Suppressor macrophage treated with lipopolysaccharide for 4 hours (primary cell): ENCODE data around the gene ENPEP.
"Not testable (repeated sequence)": the region's sequence is repeated elsewhere in the genome, so short reads cannot be mapped to it uniquely, and the experiment has no call there.

Source experiments
- DNase-seq: peaks from one replicate; pipeline ENCODE4 v3.0.0-alpha.2; 2020

ENPEP gene

DNA sequence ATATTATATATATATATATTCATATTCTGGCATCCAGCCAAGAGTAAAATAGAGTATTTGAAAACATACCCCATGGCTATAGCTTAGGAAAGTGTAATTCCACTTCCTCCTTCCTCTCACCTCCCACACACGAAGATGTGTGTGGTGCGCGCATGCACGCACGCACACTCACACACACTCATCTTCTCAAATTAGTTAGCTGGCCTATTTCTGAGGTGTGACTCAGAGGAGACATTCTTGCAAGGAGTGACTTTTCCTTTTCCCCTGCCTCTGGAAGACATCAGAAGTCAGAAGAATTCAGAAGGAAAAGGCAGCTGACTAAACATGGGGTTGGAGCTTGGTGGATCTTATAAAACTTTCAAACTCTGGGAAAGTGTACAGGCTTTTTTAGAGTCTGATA, 8.8 kb downstream of the ENPEP start:
- DNase-seq: peak; percentile 48

- no peak for DNase-seq
Observed at GRCh38 chr4:110485452-110485851, 9.5 kb downstream of the ENPEP start.

- no peak for DNase-seq
Observed at GRCh38 chr4:110486256-110486655, 10.3 kb downstream of the ENPEP start.

DNA sequence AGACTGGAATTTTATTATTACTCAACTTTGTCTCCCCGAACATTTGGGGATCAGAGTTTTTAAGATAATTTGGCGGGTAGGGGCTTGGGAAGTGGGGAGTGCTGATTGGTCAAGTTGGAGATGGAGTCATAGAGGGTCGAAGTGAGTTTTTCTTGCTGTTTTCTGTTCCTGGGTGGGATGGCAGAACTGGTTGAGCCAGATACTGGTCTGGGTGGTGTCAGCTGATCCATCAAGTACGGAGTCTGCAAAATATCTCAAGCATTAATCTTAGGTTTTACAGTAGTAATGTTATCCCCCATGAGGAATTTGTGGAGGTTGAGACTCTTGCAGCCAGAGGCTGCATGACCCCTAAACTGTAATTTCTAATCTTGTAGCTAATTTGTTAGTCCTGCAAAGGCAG, 10.9 kb downstream of the ENPEP start:
- not testable (repeated sequence) for DNase-seq

DNA sequence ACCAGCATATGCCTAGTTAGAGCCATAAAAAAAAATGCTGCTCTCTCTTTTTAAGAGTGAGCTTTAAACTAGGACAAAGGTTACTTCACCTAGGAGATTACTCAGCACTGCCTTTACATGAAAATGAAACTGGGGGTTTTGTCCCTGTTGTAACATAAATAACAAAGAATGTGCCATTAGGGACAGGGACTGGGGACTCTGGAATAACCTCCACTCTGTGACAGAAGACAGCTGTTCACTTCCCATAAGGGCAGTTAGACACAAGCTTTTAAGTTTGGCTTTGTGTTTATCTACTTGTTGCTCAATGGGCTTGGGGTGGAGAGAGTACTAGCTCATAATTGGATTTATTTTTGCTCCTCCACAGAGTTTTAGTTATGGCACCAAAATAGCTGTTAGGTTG, 11.9 kb downstream of the ENPEP start:
- peak; percentile 31 for DNase-seq

DNA sequence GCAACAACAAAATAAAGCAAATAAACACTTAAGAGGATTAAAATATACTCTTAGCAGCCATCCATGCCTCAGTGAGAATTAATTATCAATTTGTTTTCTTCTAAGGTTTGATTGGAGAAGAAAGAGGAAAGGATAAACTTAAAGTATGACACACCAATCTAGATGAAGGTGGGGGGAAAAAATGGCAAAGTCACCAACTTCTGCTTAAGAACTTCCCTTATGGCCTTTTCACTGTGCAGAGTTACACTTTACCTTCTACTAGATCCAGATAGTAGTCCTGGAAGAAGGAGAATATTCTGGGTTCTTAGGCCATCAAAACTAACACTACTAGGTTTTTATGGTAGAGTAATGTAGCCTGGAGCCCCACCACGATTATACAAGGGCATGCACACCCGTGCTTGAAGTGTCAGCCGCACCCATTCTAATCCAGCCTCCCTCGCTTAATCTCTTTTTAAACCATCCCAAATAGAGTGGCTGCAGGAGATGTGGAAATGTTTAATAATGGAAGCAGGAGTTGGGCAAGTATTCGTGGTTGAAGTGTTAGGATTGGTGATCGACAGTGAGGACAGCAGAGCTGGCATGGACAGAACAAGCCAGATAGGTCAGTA, 14.1 kb downstream of the ENPEP start:
- no peak for DNase-seq

DNA sequence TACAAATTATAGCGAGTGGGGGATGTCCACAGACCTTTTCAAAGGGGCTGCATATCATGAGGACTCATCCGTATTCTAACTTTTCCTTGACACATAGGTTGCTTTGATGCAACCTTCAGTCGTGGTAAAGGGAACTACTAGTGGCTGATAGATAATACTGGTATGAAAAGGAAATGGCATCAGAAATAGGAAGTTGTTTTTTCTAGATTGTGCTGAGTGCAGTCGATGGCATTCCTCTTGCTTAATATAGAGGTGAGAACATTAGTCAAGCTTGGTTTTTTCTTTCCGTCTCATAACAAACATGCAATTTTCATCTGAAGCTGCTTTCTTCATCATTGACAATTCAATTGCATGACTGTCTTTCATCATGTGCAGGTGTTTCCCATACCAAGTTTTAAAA, 16.6 kb downstream of the ENPEP start:
- DNase-seq: peak; percentile 63

GRCh38 chr4:110493520-110493919, 17.6 kb downstream of the ENPEP start:
- no peak for DNase-seq

GRCh38 chr4:110498420-110498819, 22.5 kb downstream of the ENPEP start:
- DNase-seq: no peak

DNA sequence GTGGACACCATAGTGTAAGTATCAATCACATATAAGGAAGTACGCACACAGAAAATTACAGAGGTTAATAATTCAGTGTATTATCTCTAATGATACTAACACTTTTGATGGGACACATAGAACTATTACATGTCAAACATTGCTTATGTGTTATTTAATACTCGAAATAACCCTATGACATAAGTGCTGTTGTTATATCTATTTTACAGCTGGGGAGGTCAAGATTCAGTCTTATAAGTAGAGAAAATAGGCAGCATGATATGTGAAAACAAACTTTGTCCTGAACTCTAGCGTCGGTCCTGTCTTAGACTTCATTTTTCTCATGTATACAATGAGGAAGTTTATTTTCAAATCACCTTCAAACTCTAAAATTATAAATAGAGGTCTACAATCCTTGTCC, 23.2 kb downstream of the ENPEP start:
- no peak for DNase-seq

- DNase-seq: no peak
Observed at GRCh38 chr4:110501826-110502225, 25.9 kb downstream of the ENPEP start.

DNA sequence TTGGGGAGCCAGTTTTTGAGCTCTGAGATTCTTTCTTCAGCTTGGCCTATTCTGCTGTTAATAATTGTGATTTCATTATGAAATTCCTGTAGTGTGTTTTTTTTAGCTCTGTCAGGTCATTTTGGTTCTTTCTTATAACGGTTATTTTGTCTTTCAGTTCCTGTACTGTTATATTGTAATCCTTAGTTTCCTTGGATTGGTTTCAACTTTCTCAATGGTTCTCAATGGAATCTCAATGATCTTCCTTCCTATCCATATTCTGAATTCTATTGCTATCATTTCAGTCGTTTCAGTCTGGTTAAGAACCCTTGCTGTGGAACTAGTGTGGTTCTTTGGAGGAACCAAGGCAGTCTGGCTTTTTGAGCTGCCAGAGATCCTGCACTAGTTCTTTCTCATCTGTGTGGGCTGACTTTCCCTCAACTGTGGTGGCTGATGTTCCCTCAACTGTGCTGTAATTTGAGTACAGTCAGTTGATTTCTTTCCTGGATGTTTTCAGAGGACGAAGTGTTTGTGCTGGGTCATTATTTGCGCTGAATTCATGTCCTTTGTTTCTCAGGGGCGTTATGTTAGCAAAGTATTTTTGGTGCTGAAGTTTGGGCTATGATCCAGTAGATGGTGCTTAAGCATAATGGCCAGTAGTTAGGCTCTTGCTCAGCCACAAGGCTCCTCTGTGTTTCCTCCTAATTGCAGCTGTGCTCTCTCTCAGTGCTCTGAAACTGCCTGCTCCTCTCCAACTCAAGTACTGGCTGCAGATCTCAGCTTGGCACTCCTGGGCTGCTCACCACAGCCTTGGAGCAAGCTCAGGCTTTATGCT, 27.5 kb downstream of the ENPEP start:
- DNase-seq: no peak

- no peak for DNase-seq
Observed at GRCh38 chr4:110504084-110504435, 28.1 kb downstream of the ENPEP start.

DNA sequence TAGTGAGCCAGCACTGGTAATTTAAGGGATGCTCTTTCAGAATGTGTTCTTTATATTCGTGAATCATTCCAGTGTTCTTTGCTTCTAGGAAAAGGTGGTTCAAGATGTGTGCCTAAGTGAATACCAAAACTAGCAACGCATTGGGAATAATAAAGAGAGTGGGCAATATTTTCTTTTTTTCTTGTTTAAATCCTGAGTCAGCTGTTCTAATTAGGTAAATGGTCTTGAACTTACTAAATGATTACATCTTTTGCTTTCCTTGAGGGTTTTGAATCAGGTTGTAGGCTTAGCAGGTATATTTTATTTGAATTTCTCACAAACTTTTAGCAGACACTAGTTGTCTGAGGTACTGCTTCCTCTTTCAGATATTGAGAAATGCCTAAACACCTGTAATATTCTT, 29.5 kb downstream of the ENPEP start:
- no peak for DNase-seq

DNA sequence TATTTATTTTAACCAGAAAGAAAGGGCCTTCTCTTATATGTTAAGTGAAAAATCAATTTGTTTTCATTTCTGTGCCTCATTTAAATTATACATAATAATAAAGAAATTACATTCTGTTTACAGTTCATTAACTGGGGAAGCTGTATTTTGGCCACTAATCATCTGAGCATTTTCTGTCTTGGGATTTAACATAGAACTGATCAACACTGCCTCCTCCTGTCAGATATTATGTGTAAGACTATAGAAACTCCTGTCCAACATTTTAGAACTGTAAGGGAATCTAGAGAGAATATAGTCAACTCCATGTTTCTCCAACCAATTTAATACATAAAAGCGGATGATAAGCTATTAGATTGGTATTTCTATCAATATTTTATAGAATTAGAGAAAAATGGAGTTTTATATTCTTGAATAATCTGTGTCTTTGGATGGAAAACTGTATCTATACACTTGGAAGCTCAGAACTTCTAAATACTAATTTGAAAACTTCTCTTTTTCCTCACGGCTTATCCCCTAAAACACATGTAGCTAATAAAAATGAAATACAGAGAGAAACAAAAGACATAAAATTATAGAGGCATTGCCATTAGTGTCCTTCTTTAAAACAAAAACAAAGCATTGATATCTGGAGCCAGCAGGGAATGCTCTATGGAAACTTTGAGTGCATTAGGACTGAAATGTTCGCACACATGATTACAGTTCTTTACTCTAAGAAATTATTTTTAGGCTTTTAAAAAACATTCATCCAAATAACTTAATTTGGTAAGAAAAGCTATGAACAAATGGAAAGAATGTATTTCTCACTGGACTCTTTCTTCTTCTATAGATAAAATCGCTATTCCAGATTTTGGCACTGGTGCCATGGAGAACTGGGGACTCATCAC, 33.1 kb downstream of the ENPEP start:
- peak; percentile 33 for DNase-seq

DNA sequence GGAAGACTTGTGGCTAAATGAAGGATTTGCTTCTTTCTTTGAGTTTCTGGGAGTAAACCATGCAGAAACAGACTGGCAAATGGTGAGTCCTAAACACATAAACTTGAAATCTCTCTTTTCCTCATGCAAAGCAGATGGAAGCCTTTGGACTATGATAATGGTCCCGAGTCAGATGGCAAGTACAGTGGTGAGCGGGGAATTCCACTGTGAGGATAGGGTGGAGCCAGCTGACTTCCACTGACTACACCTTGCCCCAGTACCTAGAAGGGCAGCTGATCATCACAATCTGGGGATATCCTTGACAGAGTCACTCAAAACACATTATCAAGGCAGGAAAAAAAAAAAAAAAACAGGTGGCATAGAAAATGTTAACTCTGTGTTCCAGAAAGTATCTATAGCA, 34.3 kb downstream of the ENPEP start:
- DNase-seq: no peak

- DNase-seq: peak; percentile 78
Observed at GRCh38 chr4:110510955-110511544, 35.1 kb downstream of the ENPEP start.

DNA sequence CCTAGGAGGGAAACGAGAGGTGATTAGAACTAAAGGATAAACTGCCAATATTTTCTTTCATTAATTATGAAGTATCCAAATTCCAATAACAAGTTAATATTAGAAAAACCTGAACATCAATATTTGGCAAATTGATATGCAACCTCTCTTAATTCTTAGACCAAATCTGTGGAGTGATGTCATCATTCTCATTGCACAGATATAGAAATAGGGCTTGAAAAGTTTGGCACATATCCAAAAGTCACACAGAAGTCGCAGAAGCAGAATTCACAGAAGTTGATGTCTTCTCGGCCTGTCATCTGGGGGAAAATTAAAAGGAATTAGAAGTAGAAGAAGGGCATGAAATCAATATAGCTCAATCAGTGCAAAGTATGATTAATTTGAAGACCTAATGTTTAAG, 36.9 kb downstream of the ENPEP start:
- DNase-seq: no peak

GRCh38 chr4:110514889-110515479, 39.0 kb downstream of the ENPEP start:
- peak; percentile 57 for DNase-seq

- DNase-seq: no peak
Observed at GRCh38 chr4:110515676-110516075, 39.7 kb downstream of the ENPEP start.

GRCh38 chr4:110516106-110516922, 40.4 kb downstream of the ENPEP start:
- DNase-seq: peak; percentile 57

- peak; percentile 40 for DNase-seq
Observed at GRCh38 chr4:110518889-110519490, 43.0 kb downstream of the ENPEP start.
